ENCODE results near the gene OR6S1. TPM values are rescaled to one million over a fixed set of nuclear protein-coding genes. Genes with fewer than 3 reads are reported as not detected.
"Not testable (repeated sequence)": the region's sequence is repeated elsewhere in the genome, so short reads cannot be mapped to it uniquely, and the experiment has no call there.

The OR6S1 gene
- total RNA-seq, 1 donor from 2014 or later, result not detected

GRCh38 chr14:20613094-20614037 lies 28.1 kb downstream of the OR6S1 start:
- DNase-seq (ENCODE audit: extremely low read depth, low read depth, low spot score), result peak; percentile 98

DNA sequence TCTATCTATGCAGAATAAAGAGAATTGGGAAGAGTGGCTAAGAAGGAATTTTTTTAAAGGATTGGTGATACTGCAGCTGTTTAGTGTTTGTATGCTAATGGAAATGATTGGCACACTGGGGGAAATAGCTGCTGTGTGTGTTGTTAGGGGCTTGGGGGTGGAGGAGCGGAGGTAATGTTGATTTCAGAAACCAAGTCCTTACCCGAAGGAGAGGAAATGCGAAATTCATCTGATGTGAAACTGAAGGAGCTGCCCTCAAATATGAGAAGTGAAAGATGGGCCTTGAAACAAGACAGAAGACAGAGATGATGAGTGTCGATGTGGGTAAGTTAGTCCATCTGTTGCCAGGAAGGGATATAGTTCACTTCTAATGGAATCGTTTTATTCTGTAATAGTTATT lies 29.1 kb downstream of the OR6S1 start:
- DNase-seq (ENCODE audit: extremely low read depth, low read depth, low spot score), result no peak

DNA sequence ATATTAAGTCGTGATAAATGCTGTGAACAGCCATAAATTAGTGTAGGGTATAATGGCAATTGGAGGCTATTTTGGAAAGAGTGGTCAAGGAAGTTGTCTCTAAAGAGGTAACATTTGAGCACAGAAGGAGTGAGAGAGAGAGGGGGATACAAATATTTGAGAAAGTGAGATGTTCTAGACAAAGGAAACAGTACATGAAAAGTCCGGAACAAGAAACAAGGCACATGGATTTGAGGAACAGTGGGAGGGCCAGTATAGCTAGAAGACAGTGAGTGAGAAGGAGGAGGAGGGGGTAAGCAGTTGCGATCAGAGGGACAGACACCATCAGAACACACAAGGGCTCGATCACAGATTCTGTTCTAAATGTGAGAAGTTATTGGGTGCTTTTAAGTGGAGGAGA lies 30.2 kb downstream of the OR6S1 start:
- DNase-seq (ENCODE audit: extremely low read depth, low read depth, low spot score), result no peak

DNA sequence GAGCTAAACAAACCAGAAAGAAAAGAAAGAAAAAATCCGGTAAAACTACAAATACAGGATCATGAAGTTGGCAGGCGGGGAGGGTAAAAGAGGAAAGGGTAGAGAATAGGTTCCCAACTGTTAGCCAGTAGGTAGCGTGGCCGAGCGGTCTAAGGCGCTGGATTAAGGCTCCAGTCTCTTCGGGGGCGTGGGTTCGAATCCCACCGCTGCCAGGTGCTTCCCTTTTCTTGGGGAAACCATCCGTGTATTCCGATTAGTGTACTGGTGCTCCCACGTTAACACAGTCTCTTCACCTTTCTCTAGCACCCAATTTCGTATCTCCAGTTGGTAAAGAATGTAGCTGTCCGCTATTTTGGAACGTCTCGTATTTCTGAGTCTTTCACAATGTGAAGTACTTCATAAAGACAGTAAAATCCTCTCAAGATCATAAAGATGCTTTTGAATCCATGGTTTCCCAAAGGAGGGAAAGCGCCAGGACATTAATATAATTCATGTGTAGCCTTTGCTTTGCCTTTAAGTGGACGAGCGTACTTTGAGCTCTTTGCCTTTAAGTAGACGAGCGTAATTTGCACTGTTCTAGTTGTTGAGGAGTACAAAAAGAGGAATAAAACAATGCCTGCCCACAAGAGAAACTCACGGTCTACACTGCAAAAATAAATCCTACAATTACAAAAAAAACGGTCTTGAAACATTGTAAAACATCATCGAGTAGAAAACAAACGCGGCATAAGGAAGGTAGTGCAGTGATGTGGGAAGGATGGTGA lies 31.3 kb downstream of the OR6S1 start:
- no peak for DNase-seq (ENCODE audit: extremely low read depth, low read depth, low spot score)

DNA sequence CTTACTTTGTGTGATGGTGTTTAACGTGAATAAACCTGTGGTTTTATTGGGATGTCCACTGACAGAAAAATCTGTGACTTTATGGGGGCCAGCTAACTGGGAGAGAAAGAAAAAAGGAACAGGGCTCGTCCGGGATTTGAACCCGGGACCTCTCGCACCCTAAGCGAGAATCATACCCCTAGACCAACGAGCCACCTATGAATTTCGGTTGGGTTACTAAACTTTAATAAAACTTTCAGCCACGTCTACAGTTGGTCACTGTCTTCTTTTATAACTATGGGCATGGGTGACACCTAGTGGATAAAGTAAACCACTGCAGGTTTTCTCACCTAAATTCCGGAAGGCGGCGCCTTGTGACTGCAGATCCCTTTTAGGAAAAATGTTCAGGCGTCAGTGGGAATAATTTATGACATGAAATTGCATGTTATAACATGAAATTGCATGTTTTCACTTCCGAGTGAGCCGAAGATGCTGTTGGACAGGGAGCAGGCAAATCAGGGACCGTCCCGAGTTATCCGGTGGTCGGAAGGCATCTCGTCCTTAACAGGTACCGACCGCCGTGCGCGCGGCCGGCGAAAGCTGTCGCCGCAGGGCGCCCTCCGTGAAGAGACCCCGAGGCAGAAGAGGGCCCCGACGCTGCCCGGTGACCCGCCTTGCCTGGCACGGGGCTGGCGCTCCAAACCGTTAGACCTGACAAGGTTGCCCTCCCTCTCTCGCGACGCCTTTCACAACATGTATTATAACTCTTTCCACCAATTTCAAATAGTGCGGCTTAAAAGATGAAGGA lies 32.1 kb downstream of the OR6S1 start:
- DNase-seq (ENCODE audit: extremely low read depth, low read depth, low spot score), result no peak

DNA sequence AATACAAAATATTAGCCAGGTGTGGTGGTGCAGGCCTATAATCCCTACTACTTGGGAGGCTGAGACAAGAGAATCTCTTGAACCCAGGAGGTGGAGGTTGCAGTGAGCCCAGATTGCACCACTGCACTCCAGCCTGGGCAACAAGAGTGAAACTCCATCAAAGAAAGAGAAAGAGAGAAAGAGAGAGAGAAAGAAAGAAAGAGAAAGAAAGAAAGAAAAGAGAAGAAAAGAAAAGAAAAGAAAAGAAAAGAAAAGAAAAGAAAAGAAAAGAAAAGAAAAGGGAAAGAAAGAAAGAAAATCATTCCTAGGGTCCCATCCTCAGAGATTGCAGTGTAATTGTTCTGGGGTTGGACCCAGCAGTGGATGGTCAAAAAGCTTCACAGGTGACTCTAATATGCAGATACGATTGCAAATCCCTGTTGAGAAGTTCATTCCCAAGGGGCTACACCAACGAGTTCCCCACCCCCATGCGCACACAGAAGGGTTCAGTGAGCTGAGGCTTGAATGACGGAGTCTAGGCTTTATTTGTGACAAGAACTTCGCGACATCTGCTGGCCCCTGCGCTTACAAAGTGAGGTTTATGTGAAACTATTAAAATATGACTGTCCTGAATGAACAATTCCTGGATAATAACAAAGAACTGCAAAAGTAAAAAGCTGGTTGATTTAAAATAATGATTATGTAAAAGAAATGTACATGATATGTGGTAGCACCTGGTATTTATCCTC lies 32.9 kb downstream of the OR6S1 start:
- DNase-seq (ENCODE audit: extremely low read depth, low read depth, low spot score), result no peak

DNA sequence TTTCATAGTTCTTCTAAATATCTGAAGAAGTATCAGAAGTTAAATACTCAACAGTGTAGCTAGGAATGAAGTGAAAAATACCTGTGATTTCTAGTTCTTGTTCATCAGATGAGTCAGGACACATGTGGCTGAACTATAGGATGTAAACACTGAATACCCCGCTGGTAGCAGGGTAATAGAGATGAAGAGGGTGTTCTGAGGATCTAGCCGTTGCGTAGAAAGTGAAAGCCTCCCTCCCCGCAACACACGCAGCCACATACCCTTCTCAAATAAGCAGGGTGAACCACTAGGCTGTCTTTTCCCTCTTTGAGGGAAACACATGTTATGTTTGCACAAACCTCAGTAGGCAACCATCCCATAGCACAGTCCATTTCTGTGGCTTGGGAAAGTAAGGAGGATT lies 33.9 kb downstream of the OR6S1 start:
- DNase-seq (ENCODE audit: extremely low read depth, low read depth, low spot score), result no peak

DNA sequence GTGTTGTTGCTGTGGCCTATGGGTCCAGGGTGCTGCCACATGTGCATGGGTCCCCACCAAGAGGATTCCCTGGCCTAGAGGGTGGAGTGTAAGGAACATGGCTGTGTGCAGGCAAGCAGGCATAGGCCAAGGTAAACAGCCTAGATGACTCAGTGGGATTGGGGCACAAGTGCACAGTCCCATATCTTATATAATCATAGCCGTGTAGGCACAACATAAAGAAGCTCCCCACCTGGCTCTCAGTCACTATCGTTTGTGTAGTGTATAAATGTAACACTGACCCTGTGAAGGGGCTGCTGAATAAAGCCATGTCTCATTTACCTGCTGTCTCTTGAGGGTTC lies 34.6 kb downstream of the OR6S1 start:
- no peak for DNase-seq (ENCODE audit: extremely low read depth, low read depth, low spot score)

DNA sequence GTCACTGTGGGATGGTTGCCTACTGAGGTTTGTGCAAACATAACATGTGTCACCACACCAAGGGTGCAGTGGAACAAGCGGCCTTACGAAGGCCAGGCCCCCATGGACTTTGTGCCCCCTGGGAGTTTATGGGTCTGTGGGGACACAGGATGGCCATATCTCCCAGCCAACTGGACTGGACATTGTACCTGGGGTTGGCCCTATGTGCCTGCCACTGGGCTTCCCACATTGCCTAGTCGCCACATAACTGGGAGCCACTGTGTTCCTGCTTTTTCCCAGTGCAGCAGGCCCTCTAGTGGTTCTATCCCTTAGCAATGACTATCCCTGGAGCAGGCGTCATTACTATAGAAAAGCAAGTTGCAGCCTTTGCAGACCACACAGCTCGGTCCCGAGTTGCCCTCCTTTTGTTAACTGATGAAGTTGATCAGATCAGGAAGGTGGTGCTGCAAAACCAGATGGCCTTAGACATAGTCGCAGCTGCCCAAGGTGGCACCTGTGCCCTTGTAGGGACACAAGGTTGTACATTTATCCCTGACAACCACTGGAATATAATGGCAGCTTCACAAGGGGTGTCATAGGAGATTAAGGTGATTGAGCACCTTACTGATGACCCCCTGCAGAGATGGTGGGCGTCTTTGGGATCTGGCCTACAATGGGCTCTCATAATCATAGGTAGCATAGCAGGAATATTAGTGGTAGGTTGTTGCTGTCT lies 35.1 kb downstream of the OR6S1 start:
- no peak for DNase-seq (ENCODE audit: extremely low read depth, low read depth, low spot score)

- DNase-seq (ENCODE audit: extremely low read depth, low read depth, low spot score), result no peak
Measured at GRCh38 chr14:20603813-20604690, 37.4 kb downstream of the OR6S1 start.

DNA sequence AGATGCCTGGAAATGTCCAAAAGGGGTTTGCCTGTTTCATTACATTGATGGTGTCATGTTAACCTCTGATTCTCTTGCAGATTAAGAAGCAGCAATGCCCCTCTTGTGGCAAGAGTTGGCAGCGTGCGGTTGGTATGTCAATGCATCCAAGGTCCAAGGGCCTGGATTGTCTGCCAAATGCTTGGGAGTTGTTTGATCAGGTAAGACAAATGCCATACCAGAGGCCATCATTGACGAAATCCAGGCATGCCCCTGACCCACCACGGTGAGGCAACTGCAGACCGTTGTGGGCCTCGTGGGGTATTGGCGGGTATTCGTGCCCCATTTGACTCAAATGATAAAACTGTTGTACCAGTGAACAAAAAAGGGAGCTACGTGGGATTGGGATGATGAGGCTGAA lies 38.9 kb downstream of the OR6S1 start:
- no peak for DNase-seq (ENCODE audit: extremely low read depth, low read depth, low spot score)

DNA sequence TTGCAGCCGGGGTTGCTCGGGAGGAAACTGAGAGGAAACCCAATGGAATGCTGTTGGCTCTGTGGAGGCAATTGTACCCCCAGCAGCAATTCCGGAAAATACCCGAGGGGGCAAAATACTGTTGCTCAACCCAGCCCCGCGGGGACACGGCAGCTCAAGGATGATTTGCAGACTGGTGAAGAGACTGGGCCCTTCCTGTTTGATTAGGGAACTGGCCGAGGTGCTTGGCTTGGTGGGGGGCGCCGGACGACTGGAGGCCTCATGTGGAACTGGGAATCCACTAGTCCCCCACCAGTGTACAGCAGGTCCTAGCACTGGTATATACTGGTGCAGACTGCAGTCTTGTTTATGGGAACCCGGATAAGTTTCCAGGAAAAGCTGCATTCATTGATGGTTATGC lies 40.0 kb downstream of the OR6S1 start:
- no peak for DNase-seq (ENCODE audit: extremely low read depth, low read depth, low spot score)

- DNase-seq (ENCODE audit: extremely low read depth, low read depth, low spot score), result no peak
Measured at GRCh38 chr14:20597108-20597507, 44.4 kb downstream of the OR6S1 start.

DNA sequence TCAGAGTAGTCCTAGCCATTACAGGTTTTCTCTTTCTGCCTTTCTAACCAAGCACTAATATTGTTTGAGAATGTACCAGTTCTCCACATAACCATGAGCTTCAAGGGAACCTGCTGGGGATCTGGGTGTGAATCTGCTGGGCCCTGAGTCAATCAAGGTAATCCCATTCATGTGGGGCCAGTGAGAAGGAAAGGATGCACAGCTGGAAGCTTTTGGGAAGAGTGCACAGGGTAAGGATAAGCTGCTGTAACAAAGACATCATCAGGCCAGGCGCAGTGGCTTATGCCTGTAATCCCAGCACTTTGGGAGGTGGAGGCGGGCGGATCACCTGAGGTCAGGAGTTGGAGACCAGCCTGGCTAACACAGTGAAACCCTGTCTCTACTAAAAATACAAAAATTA lies 45.8 kb downstream of the OR6S1 start:
- not testable (repeated sequence) for DNase-seq (ENCODE audit: extremely low read depth, low read depth, low spot score)

- DNase-seq (ENCODE audit: extremely low read depth, low read depth, low spot score), result no peak
Measured at GRCh38 chr14:20592574-20592973, 48.9 kb downstream of the OR6S1 start.

DNA sequence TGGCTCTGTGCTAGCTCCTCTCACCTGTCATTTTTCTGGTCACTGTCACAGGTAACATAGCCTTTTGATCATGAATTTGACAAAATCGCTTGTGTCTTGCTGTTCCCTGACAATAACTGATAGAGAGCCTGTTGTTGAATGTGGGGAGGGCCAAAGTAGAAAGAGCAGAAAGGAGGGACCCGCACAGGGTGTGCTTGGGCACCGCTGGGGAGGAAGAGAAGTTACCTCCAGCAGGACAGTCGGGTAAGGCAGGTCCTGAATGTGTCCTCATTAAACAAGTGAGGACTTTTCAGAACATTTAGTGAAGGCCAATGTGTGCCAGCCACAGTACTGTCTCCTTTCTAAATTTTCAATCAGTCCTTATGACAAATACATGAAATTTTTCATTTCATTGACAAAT lies 50.3 kb downstream of the OR6S1 start, which contains the start of gene RNASE12:
Gene RNASE12, minus strand, starts transcription at position 142 of the 400 bp plus-strand sequence. CDS start 653 bp downstream, outside the sequence.
- DNase-seq (ENCODE audit: extremely low read depth, low read depth, low spot score), result no peak

Data from glomerular endothelial cell (primary cell).